ENCODE measurements around the gene ZBED4.

GRCh38 chr22:49915610-49916009 lies 62.0 kb downstream of the ZBED4 start:
- no peak for TF ChIP-seq CTCF (IDR thresholded peaks at IDR 0.05; ENCODE audit: low read length)
- TF ChIP-seq EZH2phosphoT487 (IDR thresholded peaks at IDR 0.05; ENCODE audit: low read length): no peak
- no peak for TF ChIP-seq EZH2 (optimal IDR thresholded peaks at IDR 0.05; ENCODE audit: low read depth, low read length)
